NCI-H2081 (cell line): ENCODE results near the gene ITGB7.

ENCODE experiments used
- DNase-seq, 2 experiments: peaks; one replicate each; lab custom pipeline; 2025; lab: John Stamatoyannopoulos, UW

ITGB7 gene

GRCh38 chr12:53207042-53207441 is at the start of gene ITGB7:
Gene ITGB7, minus strand, starts transcription at chr12:53207251. Its CDS starts 6,808 bp downstream, at chr12:53200443.
- DNase-seq, result no peak

GRCh38 chr12:53255996-53256395 is 48.9 kb upstream of the ITGB7 start:
- DNase-seq, result no peak

- no peak for DNase-seq
These were observed 47.9 kb upstream of the ITGB7 start for GRCh38 chr12:53254816-53255545.

- no peak for DNase-seq
These were observed 46.2 kb upstream of the ITGB7 start for GRCh38 chr12:53253298-53253697.

- DNase-seq, result no peak
These were observed 45.4 kb upstream of the ITGB7 start for GRCh38 chr12:53252349-53252916.

GRCh38 chr12:53251477-53252348 is 44.7 kb upstream of the ITGB7 start:
- peak; percentile 64 to 78 for DNase-seq

GRCh38 chr12:53245286-53245685 is 38.2 kb upstream of the ITGB7 start:
- no peak for DNase-seq

- no peak for DNase-seq
These were observed 37.3 kb upstream of the ITGB7 start for GRCh38 chr12:53244337-53244736.

- DNase-seq, result no peak
These were observed 34.8 kb upstream of the ITGB7 start for GRCh38 chr12:53241623-53242412.

- no peak for DNase-seq
These were observed 32.7 kb upstream of the ITGB7 start for GRCh38 chr12:53239643-53240258.

GRCh38 chr12:53236443-53237111 is 29.5 kb upstream of the ITGB7 start:
- DNase-seq, result no peak

GRCh38 chr12:53235742-53236442 is 28.8 kb upstream of the ITGB7 start:
- DNase-seq, result no peak

- DNase-seq, result no peak
These were observed 28.1 kb upstream of the ITGB7 start for GRCh38 chr12:53235164-53235563.

- no peak for DNase-seq
These were observed 27.3 kb upstream of the ITGB7 start for GRCh38 chr12:53234271-53234914.

- DNase-seq, result no peak
These were observed 26.6 kb upstream of the ITGB7 start for GRCh38 chr12:53233671-53234121.

GRCh38 chr12:53232646-53233461 is 25.8 kb upstream of the ITGB7 start:
- no peak for DNase-seq

- DNase-seq, result peak in 1 of 2 experiments; percentile 40
These were observed 25.0 kb upstream of the ITGB7 start, which contains the start of gene RARG for GRCh38 chr12:53231921-53232645. Gene RARG, minus strand, starts transcription at chr12:53232209. Its CDS starts 4,664 bp downstream, at chr12:53227545.

- DNase-seq, result no peak
These were observed 24.5 kb upstream of the ITGB7 start for GRCh38 chr12:53231671-53231920.
